Measurements from ENCODE around the gene BOK.

- TF ChIP-seq EZH2phosphoT487 (IDR thresholded peaks at IDR 0.05; ENCODE audit: borderline replicate concordance) (no peak), CTCF (IDR thresholded peaks at IDR 0.05 in 2 of 3, conservative IDR thresholded peaks at IDR 0.05 in 1 of 3; ENCODE audit: borderline replicate concordance in 1 of 3, insufficient read depth in 1 of 3, low read depth in 2 of 3, low read length in 2 of 3) (no peak), POLR2A (IDR thresholded peaks at IDR 0.05; ENCODE audit: borderline replicate concordance, extremely low read depth, insufficient read depth, insufficient read length) (no peak)
These were observed 12.5 kb downstream of the BOK start for GRCh38 chr2:241570961-241571581.

All from HCT116 (cell line).